ENCODE measurements around the gene ENKD1.

The ENKD1 gene

DNA sequence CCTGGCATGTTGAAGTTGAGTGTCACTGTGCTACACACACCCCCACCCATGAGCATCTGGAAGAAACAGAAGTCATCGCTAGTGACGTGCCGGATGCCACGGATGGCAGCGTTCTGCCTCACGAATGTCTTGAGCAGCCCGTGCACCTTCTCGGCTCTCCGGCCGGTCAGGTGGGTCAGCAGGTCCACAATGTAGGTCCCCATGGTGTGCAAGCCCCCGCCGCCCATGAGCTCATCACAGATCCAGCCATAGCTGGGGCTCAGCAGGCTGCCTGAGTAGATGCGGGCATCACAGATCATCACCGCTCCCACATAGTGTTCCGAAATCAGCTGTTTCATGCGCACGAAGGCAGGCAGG lies 9.0 kb upstream of the ENKD1 start:
- DNase-seq (ENCODE audit: low read depth) = no peak
- TF ChIP-seq, protein P1, sequence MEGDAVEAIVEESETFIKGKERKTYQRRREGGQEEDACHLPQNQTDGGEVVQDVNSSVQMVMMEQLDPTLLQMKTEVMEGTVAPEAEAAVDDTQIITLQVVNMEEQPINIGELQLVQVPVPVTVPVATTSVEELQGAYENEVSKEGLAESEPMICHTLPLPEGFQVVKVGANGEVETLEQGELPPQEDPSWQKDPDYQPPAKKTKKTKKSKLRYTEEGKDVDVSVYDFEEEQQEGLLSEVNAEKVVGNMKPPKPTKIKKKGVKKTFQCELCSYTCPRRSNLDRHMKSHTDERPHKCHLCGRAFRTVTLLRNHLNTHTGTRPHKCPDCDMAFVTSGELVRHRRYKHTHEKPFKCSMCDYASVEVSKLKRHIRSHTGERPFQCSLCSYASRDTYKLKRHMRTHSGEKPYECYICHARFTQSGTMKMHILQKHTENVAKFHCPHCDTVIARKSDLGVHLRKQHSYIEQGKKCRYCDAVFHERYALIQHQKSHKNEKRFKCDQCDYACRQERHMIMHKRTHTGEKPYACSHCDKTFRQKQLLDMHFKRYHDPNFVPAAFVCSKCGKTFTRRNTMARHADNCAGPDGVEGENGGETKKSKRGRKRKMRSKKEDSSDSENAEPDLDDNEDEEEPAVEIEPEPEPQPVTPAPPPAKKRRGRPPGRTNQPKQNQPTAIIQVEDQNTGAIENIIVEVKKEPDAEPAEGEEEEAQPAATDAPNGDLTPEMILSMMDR (conservative IDR thresholded peaks at IDR 0.05; ENCODE audit: low read depth, low read length) = no peak
- no peak overlapping the region for H3K4me3 ChIP-seq (ENCODE audit: low read length)

DNA sequence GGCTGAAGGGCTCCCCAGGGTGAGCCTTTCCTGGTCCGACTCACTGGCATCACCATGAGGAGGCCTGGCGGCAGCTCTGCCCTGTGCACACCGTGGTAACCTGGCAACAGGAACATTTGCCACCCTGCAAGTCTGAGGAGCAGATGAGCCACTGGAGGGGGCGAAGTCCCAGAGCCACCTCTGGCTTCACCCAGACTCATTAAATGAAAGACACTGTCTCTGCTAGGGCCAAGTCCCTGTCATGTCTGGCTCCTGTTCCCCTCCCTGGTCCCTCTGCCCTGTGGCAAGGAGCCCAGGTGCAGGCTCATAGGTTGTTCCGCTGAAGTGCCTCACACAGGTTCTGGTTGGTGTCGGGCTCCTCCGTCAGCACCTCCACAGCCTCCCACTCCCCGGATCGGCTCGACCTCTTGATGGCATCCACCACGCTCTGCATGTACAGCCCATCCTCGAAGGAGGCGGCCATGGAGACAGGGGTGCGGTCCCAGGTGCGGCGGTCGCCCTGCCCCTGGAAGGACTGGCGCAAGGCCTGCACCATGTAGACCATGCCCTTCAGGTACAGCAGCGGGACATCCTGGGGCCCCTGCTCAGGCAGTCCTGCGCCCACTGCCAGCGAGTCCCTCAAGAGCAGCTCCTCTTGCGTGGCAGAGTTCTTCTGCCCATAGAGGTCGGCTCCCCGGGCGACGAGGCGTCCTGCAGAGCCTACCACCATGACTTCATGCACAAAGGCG lies 8.5 kb upstream of the ENKD1 start:
- H3K4me3 ChIP-seq (ENCODE audit: low read length) = no peak overlapping the region
- DNase-seq (ENCODE audit: low read depth) = no peak
- TF ChIP-seq, protein P1 (conservative IDR thresholded peaks at IDR 0.05; ENCODE audit: low read depth, low read length) = no peak

DNA sequence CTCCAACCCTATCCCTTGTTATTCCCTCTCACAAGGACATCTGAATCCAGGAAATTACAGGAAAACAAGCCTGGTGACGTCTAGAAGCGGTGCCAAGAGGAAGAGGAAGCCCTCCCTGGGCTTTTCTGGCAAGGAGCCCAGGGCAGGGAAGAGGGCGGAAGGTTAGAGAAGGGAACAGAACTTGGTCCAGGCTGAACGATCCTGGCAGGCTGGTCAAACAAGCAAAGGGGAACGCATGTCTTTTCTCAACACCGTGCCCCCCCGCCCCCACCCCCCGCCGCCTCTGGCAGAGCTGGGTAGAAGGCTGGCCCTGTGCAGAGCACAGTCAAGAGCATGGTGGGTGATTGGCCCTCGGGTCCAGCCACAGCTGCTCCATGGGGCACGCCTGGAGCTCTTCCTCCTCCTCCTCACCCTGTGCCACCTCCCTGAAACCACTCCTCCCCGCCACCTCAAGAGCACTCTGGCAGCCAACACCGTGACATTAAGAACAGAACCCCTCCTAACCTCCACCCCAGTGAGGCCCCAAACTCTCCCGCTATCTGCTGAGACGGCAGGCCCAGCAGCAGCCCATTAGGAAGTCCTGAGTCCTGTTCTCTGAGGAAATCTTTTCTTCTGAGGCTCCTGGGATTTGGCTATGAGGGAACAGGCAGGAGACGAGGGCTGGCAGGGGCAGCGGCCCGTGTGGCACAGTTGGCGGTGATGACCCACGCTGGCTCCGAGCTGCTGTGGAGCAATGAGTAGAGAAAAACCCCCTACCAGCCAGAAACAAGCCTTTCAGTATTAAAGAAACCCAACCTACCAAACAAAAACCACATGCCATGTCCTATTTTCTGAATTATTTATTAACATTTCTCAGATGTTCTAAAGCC lies 7.4 kb upstream of the ENKD1 start:
- no peak for DNase-seq (ENCODE audit: low read depth)
- H3K4me3 ChIP-seq (ENCODE audit: low read length) = no peak overlapping the region
- TF ChIP-seq, protein P1 (conservative IDR thresholded peaks at IDR 0.05; ENCODE audit: low read depth, low read length) = no peak

DNA sequence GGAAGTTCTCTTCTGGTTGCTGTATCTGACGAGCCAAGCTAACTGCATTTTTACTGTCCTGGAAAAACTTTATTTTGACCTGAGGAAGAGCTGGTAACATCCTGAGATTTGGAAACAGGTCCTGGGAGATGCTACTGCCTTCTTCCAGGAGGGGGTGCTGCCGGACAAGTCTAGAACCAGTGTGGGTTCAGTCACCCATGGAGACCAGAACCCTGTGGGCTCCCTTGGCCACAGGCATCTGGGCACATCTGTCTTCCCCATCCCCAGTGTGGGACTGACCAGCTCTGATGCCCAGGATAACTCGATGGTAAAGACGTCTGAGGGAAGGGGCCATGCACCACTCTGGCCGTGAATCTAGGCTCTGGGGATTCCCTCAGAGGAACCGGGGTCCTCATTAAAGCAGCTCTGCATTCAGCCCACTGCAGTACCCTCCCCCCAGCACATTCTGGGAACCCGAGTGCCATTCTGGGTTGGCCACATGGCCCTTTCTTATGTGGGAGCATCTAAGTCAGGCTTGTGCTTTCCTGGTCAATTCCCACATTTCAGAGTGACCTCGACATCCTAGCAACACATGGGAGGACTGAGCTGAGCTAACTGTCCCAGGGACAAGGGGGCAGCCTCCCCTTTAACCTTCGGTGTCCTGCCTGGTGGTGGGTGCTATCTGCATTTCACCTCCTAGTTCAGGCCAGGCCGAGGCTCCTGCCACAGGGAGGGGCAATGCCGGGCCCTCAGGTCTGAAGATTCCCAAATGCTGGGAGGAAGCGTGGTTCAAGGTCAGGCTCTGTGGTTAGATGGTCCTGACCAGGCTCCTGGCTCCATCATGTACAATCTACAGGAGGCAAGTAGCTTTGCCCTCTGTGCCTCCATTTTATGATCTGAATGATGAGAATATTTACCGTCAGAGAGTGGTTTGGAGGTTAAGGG lies 6.5 kb upstream of the ENKD1 start:
- H3K4me3 ChIP-seq (ENCODE audit: low read length) = no peak overlapping the region
- TF ChIP-seq, protein P1 (conservative IDR thresholded peaks at IDR 0.05; ENCODE audit: low read depth, low read length) = peak; percentile 80
- no peak for DNase-seq (ENCODE audit: low read depth)

DNA sequence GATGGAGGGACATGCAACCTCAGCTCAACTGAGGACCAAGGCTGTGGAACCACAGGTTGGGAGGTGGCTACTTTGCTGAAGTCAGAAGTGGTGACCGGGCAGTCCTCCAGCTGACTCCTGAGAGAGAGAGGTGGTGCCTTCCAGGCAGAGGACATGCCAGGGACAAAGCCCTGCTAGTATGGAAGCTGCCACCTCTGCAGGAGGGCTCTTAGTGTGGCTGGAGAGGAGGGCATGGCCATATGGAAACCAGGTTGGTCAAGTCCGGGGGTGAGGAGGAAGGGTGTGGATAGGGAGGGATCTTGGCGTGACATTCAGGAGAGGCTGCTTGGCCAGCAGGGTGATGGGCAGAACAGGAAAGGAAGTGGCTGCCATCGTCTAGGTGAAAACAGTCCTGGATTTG lies 5.8 kb upstream of the ENKD1 start:
- H3K4me3 ChIP-seq (ENCODE audit: low read length) = no peak overlapping the region
- DNase-seq (ENCODE audit: low read depth) = no peak
- TF ChIP-seq, protein P1 (conservative IDR thresholded peaks at IDR 0.05; ENCODE audit: low read depth, low read length) = no peak

DNA sequence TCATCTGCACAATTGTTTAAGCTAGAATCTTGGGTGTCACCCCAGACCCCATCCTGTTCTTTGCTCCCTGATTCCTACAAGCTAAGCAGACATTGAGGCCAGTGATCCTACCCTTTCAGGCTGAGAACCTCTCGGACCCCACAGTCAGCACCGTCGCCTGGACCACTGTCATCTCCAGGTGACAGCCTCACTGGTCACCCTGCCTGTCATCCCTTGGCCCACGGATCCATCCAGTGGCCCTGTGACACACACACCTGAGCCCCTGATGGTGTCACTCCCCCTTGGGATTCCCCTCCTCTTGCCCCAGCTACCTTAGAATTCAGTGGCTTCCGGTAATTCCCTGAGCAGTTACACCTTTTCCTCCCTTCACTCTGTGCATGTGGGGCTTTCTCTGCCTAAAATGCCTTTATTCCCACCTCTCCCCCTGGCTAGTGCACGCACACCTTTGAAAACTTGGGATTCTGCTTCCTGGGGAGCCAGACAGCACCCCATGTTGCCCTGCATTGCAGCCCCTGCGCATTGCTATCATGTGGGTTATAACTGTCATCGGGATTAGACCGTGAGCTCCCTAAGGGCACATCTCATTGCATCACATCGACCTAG lies 3.0 kb upstream of the ENKD1 start:
- DNase-seq (ENCODE audit: low read depth) = no peak
- TF ChIP-seq, protein P1 (conservative IDR thresholded peaks at IDR 0.05; ENCODE audit: low read depth, low read length) = no peak
- no peak overlapping the region for H3K4me3 ChIP-seq (ENCODE audit: low read length)

Measured in retinal pigment epithelial cell (primary cell).